ENCODE measurements around the gene SALL4.

DNA sequence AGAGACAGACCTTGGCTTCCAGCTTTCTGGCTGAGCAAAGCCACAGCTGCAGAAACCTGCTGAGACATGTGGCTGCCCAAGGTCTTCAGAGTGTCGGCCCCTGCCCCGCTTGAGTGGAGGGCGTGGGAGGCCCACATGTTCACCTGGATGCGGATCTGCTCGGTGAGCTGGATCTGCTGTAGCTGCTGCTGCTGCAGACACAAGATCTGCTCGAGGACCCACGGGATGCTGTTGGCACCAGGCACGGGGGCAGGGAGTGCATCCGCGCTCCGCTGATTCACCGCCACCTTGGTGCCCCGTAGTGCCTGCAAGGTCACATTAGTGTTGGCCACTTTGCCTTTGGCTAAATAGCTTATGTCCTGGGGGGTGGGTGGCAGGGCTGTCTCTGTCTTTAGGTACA is 10.7 kb downstream of the SALL4 start:
- TF ChIP-seq TAF1 (IDR thresholded peaks at IDR 0.05; ENCODE audit: borderline replicate concordance, insufficient read depth, low read length) (no peak), POLR2AphosphoS5 (IDR thresholded peaks at IDR 0.05; ENCODE audit: low read depth, low read length) (no peak)
